GM12801 (cell line): ENCODE results near the gene KCNQ1.

Source experiments
- TF ChIP-seq, protein P1 (sequence below): IDR thresholded peaks from one replicate; pipeline ENCODE4 v1.5.1; 2011; ENCODE audit warnings: control low read depth; ENCODE audit not compliant: insufficient read length; ENCODE audit errors: extremely low read depth

The KCNQ1 gene

DNA sequence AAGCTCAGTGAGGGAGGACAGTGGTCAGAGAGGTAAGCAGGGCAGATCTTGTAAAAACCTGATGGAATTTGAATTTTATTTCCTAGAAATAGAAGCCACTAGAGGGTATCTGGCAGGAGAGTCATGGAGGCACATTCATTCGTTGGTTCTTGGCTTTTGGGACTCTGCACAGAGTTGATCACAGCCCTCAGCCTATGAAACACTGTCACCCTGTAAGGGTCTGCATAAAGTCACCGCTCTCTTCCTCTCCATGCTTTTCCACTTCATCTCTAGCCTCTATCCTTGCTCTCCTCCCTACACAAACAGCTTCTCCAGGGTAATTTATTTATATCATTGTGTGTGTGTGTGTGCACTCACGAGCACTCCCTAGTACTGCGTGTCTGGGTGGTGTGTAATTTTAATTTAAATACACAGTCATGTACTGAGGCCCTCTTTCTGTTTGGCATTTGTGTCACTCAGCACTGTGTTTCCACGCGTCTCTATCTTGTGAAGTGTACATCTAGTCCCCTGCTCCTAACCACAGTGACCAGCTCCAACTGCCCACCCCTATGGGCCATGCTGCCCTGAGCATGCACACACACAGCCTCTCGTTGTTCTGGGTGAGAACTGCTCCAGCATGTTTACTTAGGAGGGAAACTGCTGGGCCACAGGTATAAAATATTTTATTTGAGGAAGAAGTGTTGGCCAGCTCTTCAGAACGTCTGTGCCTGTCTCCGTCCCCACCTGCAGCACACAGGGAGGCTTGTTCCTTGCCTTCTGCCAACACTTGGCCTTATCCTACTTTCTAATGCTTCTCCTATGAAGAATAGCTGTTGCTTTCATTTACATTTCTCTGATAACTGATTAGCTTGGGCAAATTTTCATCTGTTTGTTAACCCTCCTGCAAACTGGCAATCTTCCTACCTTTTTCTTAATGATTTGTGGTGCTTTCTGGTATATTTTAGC, 250.5 kb downstream of the KCNQ1 start:
- TF ChIP-seq, protein P1, sequence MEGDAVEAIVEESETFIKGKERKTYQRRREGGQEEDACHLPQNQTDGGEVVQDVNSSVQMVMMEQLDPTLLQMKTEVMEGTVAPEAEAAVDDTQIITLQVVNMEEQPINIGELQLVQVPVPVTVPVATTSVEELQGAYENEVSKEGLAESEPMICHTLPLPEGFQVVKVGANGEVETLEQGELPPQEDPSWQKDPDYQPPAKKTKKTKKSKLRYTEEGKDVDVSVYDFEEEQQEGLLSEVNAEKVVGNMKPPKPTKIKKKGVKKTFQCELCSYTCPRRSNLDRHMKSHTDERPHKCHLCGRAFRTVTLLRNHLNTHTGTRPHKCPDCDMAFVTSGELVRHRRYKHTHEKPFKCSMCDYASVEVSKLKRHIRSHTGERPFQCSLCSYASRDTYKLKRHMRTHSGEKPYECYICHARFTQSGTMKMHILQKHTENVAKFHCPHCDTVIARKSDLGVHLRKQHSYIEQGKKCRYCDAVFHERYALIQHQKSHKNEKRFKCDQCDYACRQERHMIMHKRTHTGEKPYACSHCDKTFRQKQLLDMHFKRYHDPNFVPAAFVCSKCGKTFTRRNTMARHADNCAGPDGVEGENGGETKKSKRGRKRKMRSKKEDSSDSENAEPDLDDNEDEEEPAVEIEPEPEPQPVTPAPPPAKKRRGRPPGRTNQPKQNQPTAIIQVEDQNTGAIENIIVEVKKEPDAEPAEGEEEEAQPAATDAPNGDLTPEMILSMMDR = no peak

DNA sequence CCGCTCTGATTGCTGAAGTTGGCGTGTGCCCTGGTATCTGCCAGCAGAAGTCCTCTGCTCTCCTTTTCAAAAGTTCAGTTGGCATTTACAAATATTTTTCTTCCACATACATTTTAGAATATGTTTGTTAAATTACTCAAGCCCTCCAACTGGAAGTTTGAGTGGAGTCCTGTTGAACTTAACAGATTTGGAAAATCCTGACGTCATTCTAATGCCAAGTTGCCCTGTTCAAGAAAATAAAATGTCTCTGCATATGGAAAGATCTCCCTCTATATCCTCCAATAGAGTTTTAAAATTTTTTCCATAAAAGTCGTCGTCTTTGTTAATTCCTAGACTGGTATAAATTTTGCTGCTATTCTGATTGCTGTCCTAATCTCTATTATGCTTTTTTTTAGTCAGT, 251.6 kb downstream of the KCNQ1 start:
- TF ChIP-seq, protein P1 = no peak

DNA sequence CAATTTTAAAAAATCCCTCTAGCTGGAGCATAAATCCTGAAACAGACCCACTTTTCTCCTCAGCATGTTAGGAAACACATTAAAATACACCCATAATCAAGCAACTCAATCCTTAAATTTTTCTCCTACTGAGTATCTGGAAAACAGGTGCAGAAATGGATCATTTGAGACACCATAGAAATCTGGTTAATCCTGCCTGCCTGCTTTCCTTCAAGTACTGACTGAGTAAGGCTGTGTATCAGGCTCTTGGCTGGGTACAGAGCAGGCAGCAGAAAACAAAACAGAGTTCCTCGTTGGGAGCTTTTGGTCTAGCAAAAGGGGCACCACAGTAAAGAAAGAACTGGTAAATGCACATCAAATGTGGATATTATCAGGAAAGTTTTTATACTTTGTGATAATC, 253.1 kb downstream of the KCNQ1 start:
- TF ChIP-seq, protein P1 = no peak

DNA sequence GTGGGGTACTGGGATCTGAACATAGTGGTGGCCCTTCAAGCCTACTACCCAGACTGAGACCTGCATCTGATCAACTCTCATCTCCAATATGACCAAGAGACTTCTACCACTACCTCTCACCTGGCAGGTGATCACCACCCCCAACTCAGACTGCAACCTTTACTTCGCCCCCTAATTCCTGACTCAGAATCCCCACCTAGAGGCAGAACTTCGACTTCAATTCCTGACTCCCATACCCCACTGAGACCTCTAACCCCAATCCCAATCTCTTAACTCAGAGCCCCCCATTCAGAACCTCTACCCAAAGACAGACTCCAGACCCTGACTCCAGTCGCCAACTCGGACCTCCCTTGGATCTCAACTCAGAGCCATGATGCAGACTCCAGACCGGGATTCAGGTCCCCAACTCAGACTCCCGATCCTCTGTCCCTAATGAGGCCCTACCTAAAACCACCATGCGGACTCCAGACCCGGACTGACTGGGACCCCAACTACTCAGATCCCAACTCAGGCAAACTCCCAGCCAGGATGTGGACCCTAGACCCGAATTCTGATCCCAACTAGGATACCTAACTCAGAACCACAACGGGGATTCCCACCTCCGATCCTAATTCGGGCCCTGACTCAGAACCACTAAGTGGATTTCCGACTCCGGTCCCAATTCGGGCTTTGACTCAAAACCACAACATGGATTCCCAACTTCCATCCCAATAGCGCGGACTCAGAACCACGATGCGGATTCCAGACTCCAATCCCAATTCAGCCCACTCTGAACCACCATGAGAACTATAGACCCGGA, 253.8 kb downstream of the KCNQ1 start:
- TF ChIP-seq, protein P1 = no peak

DNA sequence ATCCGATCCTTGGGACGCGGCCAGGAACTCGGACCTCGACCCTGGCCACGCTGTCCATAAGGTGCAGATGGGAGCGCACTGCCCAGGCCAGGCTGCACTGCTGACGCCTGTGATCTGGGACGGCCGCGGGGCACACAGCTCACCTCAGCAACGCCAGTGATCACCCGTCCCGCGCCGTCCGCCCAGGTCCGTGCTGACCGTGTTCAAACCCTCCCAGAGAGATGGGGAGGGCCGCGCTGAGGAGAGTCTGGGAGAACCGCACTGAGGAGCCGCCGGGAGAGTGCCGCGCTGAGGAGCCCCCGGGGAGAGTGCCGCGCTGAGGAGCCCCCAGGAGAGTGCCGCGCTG, 254.3 kb downstream of the KCNQ1 start:
- TF ChIP-seq, protein P1 = no peak

DNA sequence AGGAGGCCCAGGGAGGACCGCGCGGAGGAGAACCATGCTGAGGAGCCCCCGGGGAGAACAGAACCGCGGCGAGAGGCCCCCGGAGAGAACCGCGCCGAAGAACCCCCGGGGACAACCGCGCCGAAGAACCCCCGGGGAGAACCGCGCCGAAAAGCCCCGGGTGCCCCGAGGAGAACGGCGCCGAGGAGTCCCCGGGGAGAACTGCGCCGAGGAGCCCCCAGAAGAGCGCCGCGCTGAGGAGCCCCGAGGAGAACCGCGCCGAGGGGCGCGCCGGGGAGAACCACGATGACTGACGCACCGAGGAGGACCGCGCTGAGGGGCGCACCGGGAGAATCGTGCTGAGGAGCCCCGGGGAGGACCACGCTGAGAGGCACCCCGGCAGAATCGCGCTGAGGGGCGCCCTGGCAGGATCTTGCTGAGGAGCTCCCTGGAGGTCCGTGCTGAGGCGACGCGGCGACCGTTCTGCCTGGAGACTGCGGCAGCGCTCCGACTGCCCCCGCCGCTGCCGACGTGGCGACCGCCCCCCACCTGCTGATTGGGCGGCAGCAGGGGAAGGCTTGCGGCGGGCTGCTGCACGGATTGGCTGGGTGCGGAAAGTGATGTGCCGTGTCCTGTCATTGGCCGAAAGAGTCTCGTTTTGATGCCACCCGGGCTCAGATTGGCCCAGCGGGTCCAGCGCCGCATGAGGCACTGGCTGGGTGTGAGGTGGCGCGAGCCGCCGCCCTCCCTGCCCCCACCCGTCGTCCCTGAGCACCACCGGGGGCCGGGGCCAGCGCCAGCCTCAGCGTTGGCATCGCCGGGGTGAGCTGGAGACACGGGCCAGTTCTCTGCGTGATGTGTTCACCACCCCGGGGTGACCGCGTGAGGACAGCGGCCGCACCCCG, 255.0 kb downstream of the KCNQ1 start, which contains the start of gene KCNQ1OT1:
TSS of gene KCNQ1OT1 (minus strand) at position 464 of the 884 bp plus-strand sequence.
- TF ChIP-seq, protein P1 = no peak
